ENCODE measurements around the gene CATSPERZ.
"Not testable (repeated sequence)": the region's sequence is repeated elsewhere in the genome, so short reads cannot be mapped to it uniquely, and the experiment has no call there.

CATSPERZ gene

DNA sequence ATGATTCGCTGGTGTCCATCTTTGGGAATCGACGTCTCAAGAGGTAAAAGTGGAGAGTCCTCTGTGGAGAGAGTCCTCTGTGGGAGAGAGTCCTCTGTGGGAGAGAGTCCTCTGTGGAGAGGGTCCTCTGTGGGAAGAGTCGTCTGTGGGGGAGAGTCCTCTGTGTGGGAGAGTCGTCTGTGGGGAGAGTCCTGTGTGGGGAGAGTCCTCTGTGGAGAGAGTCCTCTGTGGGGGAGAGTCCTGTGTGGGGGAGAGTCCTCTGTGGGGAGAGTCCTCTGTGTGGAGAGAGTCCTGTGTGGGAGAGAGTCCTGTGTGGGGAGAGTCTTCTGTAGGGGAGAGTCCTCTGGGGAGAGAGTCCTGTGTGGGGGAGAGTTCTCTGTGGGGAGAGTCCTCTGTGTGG, 20.9 kb downstream of the CATSPERZ start:
- no peak for DNase-seq

- no peak for DNase-seq
Measured at GRCh38 chr11:64321533-64321932, 21.4 kb downstream of the CATSPERZ start.

GRCh38 chr11:64322925-64323260, 22.7 kb downstream of the CATSPERZ start:
- no peak for DNase-seq

DNA sequence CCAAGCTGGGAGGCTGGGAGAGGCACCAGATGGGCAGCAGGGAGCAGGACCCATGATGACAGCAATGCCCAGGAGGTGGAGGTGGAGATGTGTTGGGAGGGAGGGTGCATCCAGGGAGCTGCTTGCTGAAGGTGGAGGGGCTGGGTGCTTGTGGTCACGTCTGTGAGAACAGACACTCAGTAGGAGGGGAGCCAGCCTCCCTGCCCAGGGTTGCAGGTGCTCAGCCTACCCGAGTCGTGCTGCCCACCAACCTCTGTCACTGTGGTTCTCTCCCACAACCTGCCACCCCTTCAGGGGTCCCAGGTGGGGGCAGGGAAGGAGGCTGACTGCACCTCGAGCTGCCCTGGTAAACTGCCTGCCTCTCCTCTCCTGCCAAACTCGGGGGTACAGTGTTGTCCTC, 23.2 kb downstream of the CATSPERZ start:
- DNase-seq: no peak

- not testable (repeated sequence) for DNase-seq
Measured at GRCh38 chr11:64323984-64324383, 23.8 kb downstream of the CATSPERZ start.

- DNase-seq: no peak
Measured at GRCh38 chr11:64324692-64325469, 24.7 kb downstream of the CATSPERZ start.

DNA sequence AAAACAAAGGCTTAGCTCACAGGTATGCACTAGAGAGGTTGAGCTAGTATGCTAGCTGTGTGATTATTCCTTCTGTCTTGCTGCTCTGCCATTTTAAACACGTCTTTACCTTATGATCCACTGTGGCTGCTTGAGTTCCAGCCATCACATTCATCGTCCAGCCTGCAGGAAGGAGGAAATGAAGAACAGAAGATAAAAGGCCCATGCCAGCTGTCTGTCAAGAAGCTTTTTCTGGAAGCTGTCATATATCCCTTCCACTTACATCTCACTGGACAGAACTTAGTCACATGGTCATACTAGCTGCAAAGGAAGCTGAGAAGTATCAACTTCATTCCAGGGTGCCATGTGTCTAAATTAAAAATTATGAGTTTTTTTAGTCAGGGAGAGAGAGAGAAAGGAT, 27.2 kb downstream of the CATSPERZ start:
- DNase-seq: no peak

- no peak for DNase-seq
Measured at GRCh38 chr11:64327993-64328392, 27.8 kb downstream of the CATSPERZ start.

- no peak for DNase-seq
Measured at GRCh38 chr11:64330888-64331287, 30.7 kb downstream of the CATSPERZ start.

- DNase-seq: peak; percentile 62 to 64
Measured at GRCh38 chr11:64331569-64332371, 31.6 kb downstream of the CATSPERZ start.

GRCh38 chr11:64333556-64333955, 33.4 kb downstream of the CATSPERZ start:
- no peak for DNase-seq

DNA sequence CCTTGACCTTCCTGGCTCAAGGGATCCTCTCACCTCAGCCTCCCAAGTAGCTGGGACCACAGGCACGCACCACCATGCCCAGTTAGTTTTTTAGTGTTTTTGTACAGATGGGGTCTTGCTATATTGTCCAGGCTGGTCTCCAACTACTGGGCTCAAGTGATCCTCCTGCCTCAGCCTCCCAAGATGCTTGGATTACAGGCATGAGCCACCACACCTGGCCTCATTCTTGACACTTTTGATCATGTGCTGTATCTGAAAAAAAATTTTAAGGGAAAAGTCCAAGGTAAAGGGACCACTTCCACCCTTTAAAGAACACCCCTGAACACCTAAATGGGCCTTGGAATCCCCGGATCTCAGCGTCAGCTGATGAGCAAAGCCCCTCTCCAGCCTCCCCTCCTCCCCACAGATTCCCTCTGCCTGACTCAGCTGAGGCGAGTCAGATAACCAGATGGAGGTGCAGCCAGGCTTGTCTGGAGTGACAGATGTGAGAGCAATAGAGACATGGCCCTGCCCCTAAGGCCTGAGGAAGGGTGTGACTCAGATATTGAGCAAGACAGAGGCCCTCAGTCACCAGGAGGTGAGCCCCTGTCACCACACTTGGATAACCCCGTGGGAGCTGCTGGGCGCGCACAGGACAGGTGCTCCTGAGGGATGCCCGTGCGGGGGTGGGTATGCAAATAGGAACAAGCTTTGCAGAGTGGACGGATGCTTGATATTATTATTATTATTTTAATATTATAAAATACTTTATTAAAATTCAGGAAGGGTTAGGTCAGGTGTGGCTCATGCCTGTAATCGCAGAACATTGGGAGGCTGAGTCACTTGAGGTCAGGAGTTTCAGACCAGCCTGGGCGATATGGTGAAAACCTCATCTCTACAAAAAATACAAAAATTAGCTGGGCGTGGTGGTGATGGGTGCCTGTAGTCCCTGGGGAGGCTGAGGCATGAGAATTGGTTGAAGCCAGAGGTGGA, 34.9 kb downstream of the CATSPERZ start:
- no peak for DNase-seq

GRCh38 chr11:64337538-64338249, 37.5 kb downstream of the CATSPERZ start:
- DNase-seq: no peak

DNA sequence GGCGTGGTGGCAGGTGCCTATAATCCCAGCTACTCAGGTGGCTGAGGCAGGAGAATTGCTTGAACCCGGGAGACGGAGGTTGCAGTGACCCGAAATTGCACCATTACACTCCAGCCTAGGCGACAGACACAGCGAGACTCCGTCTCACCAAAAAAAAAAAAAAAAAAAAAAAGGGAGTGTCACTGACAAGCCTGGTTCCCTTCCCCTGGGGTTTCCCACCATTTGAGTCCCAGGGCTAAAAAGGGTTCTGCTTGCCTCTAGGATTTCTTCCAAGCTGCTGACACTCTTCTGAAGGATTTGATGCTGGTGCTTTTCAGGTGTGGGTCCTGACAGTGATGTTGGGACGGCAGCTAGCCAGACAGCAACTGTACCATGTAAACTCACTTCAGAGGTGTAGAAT, 38.6 kb downstream of the CATSPERZ start:
- no peak for DNase-seq

DNA sequence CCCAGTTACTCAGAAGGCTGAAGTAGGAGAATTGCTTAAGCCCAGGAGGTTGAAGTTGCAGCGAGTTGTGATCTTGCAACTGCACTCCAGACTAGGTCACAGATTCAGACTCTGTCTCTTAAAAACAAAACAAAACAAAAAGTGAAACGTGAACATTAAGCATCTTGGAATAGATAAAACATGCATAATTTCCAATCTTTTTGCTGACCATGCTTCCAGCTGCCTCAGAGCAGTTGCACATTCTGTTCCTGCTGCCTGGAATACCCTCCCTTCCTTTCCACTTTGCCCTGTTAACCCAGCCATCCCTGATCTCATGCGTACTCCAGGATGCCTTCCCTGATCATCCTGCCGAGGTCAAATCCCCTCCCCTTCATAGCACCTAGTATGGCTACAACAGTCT, 39.1 kb downstream of the CATSPERZ start:
- no peak for DNase-seq

GRCh38 chr11:64339754-64340408, 39.7 kb downstream of the CATSPERZ start, which contains the start of gene CCDC88B:
Gene CCDC88B, plus strand, starts transcription at chr11:64340204. Its CDS starts 63 bp downstream, at chr11:64340267.
- peak; percentile 78 to 83 for DNase-seq

DNA sequence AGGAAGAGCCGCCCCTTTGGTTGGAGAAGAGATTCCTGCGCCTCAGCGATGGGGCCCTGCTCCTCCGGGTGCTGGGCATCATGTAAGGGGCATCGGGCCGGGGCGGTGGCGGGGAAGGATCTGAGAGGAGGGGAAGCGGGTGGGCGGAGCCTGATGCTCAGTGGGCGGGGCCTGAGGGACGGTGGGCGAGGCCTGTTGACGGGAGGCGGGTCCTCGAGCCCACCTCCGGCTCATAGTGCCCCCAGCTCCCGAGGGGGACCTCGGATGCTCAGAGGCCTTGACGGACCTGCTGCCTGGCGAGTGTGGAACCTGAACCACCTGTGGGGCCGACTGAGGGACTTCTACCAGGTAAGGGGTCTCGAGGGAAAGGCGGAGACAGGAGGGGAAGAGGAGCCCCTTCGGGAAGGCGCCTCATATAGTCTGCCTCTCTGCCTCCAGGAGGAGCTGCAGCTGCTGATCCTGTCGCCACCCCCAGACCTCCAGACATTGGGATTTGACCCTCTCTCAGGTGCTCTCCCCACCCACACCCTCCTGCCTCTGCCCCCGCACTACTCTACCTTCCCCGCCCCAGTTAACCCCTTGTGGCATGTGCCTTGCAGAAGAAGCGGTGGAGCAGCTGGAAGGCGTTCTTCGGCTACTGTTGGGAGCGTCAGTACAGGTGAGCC, 40.6 kb downstream of the CATSPERZ start:
- peak; percentile 73 for DNase-seq

DNA sequence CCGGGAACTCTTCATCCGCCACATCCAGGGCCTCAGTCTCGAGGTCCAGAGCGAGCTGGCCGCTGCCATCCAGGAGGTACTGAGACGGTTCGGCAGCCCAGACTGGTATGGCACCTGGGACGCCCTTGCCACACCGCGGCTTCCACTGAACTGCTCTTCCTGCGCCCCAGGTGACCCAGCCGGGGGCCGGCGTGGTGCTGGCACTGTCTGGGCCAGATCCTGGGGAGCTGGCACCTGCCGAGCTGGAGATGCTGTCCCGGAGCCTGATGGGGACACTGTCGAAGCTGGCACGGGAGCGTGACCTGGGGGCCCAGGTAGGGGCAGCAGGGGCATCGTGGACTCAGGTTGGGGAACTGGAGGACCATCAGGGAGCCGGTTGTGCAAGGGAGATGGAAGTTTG, 41.3 kb downstream of the CATSPERZ start:
- DNase-seq: no peak

- DNase-seq: peak; percentile 81 to 91
Measured at GRCh38 chr11:64341851-64342791, 42.0 kb downstream of the CATSPERZ start.
